Stimulated activated CD8-positive, alpha-beta memory T cell treated with anti-CD3 and anti-CD28 coated beads, Interleukin-7, amount 100 ng/mL, for 48 hours (primary cell): ENCODE measurements around the gene ATP11A.
"Not testable (repeated sequence)": the region's sequence is repeated elsewhere in the genome, so short reads cannot be mapped to it uniquely, and the experiment has no call there.

Source experiments
- DNase-seq, 2 donors: peaks; one replicate each; pipeline ENCODE4 v3.0.0-alpha.2; 2020; ENCODE audit warnings: low read depth in 1 of 2; ENCODE audit errors: extremely low read depth in 1 of 2

The ATP11A gene

DNA sequence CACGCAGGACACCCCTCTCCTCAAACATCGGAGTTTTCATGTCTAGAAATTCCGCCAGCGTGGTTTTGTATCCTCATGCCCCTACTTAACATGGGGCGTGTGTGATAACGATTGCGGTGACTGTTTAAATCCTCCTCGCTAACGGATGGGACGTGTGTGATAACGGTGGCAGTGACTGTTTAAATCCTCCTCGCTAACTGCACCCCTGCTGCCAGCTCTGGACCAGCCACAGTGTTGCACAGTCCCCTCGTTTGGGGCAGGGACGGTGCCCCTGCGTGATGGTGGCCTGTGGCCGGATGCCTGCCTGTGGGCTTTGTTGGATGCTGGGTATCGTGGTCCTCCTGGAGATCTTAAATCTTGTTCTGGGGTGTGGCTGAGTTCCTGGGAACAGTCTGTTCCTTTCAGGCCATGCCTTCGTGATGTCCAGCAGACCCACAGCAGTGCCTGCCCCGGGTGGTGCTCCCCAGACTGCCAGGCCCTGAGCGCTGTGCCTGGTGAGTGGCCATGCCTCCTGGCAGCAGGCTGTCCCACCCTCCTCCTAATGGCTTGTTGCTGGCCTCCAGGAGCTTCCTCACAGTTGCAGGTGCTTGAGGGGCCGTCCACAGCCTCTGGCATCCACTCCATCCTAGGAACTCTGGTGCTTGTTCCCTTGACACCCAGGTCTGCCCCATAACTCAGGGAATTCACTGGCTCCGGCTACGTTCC, 156.7 kb downstream of the ATP11A start:
- DNase-seq: no peak

DNA sequence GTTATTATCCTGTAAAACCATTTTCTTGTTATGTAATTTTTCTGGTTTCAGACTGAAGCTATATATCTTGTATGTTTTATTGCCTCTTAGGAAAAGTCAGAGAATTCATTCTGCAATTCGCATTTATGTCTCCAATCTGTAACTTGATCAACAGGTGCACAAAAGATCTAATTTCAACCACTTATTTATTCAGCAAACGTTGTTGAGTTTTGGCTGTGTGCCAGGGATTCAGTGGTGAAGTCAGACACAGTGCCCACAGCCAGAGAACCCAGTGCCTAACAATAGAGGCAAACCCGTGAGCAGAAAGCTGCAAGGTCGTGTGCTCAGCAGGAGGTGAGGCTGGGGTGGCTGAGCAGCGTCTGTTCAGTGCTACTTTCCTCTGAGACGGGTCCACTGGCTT, 159.7 kb downstream of the ATP11A start:
- no peak for DNase-seq

DNA sequence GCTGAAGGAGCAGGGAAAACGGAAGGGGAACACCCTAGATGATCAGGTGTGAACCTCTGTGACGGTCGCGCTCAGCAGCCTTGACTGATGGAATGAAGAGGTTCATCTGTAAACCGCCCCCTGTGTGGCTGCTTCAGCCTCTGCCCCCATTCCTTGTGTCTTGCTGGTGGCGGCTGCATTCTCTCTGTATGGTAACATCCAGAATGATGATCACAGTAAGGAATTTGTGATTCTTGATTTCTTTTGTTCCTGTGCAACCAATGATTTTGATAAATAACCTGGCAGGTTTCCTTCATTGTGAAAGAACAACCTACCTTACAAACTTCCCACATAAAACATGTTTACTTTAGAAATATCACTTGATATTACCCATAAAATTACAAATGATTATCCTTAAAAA, 160.4 kb downstream of the ATP11A start:
- DNase-seq: no peak

DNA sequence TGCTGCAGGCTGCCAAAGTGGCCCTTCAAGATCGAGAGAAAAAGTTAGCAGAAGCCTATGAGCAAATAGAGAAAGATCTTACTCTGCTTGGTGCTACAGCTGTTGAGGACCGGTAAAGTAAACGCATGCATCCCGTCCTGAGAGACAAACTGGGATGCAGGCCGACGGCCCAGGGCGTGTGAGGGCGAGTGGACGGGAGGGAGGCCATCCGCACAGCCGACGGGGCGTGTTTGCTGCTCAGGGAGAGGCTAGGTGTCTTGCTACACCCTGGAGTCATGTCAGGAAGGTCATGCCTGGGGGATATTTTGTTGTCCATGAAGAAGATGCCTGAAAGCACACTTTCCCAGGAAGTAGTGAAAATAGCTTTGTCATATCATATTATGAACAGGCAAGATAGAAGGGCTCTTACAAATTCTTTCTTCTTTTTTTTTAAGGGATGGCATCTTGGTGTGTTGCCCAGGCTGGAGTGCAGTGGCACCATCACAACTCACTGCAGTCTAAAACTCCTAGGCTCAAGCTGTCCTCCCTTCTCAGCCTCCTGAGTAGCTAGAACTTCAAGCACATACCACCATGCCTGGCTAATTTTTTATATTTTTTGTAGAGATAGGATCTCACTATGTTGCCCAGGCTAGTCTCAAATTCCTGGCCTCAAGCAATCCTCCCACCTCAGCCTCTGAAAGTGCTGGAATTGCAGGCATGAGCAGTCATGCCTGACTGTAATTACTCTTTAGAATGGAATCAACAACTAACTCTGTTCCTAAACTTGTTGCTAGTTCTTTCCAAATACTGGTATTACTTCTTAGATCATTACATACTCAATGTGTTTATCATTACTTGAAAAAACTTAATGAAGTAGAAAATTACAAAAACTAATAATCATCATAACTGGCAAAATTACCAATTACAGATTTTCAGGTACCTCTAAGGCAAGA, 161.5 kb downstream of the ATP11A start:
- DNase-seq: no peak

DNA sequence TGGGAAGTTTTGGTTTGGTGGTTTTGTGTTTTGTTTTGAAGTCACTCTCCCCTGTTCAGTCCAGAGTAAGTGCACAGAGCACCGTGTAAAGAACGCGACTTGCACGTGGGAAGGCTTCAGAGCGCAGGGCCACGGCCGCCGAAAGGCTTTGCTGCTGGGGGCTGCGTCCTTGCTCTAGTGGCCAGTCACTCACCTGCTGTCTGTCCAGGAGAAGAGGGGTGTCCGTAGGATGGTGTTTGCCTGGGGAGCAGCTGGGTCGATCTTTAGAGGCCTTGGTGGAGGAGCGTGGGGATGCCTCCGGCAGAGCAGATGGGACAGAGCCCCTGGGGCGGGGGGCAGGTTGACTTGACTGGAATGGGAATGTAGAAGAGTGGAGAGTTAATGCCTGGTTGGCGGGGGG, 162.6 kb downstream of the ATP11A start:
- DNase-seq: no peak

DNA sequence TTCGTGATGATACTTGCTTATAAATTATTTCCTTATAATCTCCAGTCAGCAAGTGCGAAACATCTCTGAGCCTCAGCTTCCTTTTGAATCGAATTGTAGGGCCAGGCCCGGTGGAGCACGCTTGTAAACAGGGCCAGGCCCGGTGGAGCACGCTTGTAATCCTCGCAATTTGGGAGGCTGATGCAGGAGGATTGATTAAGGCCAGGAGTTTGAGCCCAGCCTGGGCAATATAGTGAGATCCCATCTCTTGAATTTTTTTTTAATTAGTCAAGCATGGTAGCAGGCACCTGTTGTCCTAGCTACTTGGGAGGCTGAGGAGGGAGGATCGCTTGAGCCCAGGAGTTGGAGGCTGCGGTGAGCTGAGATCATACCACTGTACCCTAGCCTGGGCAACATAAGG, 163.0 kb downstream of the ATP11A start:
- no peak for DNase-seq

DNA sequence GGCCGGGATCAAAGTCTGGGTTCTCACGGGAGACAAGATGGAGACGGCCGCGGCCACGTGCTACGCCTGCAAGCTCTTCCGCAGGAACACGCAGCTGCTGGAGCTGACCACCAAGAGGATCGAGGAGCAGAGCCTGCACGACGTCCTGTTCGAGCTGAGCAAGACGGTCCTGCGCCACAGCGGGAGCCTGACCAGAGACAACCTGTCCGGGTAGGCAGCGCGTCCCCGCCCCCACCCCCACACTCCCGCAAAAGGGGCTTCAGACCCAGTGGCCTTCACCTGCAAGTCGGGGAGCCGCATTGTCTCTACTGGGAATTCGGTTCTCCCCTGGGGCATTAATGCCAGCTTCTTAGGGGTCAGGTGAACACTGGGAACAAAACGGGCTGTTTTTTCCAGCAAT, 164.5 kb downstream of the ATP11A start:
- no peak for DNase-seq

DNA sequence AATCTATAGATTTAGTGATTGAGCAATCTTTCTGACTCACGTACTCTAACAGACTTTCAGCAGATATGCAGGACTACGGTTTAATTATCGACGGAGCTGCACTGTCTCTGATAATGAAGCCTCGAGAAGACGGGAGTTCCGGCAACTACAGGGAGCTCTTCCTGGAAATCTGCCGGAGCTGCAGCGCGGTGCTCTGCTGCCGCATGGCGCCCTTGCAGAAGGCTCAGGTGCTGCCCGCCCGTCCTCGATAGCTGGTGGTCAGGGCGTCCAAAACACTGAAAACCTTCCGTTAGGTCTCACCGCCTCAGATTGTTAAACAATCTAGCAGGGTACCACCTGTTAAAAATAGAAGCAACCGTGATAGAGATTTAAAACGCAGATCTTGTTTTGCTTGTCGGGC, 166.0 kb downstream of the ATP11A start:
- no peak for DNase-seq

DNA sequence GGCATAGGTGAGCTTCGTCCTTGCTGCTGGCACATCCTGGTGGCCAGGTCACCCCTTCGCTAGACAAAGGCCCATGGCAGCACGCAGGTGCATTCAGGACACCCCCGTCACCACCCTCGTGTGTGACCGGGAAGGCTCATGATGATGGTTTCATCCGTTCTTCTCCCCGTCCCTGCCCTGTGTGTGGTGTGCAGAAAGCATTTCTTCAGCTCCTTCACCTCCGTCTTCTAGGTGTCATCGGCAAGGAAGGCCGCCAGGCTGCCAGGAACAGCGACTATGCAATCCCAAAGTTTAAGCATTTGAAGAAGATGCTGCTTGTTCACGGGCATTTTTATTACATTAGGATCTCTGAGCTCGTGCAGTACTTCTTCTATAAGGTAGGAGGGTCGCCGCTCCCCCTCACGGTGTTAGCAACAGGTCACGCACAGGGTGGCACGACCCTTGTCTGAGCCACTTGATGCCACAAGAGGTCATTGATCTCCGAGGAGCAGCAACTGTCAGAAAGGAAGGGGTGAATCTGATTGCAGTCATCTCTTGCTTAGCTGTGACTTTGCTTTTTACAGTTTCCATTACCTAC, 168.2 kb downstream of the ATP11A start:
- no peak for DNase-seq

DNA sequence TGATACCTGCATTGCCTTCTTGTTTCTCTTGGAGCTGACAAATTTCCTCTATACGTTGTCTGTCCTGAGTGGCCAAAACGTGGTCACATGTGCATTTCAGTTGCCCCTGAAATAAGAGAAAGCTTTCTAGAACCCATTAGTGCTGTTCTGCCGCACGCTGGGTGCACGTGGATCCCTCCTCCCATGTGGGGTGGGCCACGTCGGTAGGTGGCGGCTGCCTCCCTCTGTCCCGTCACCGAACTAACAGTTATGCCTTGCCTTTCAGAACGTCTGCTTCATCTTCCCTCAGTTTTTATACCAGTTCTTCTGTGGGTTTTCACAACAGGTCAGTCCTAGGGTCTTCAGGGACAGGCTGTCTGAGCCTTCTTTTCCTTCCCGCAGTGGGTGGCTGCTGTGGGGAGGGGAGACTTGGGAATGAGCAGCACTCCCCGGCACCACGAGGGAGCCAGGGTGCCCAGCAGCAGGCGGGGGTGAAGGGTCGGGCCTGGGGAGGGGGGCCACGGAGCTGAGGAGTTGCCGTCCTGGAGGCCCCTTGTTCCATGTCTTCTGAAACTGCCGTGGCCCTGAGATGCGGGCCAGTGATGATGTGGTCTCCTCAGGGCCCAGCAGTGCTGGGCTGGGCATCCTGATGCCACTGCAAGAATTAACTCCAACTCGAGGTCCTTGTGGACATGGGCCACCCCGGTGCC, 169.4 kb downstream of the ATP11A start:
- no peak for DNase-seq

DNA sequence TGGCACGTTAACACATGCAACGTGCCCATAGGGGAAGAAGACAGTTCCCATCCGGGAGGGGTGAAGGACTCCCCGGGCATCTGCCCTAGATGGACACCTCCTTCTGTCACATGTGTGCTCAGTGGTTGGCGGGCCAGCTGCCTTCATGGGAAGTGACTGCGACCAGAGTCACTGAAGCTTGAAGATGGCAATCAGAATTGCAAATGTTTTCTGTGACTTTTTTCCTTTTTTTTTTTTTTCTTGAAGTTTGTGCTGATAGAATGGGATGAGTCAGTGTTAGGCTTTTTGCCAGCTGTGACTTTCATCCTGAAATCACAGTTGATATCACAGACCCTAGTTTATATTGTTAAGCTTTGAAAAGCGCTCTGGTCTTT, 170.0 kb downstream of the ATP11A start:
- DNase-seq: no peak

DNA sequence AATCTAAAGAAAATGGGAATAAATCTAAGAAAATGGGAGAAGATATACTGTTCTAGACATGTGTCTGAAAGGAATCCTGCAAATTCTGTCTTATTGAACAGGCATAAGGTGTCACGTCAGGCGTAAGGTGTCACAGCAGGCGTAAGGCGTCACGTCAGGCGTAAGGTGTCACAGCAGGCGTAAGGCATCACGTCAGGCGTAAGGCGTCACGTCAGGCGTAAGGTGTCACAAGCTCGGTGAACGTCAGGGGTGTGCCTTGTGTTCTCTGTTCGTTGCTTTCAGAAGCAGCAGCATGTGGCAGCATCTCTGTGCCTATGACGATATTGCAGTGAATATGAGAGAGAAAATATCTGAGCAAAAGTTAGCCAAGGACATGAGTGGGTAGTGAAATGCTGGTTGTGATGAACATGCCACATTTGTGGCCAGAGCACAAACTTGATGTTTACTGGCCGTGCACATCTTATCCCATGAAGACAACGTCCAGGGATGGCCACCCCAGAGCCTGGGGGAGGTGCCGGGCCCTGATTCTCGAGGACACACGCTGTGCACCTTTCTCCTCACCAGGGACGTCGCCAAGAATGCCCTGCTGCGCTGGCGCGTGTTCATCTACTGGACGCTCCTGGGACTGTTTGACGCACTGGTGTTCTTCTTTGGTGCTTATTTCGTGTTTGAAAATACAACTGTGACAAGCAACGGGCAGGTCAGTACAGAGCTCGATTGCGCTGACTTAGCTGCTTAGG, 172.2 kb downstream of the ATP11A start:
- DNase-seq: no peak

DNA sequence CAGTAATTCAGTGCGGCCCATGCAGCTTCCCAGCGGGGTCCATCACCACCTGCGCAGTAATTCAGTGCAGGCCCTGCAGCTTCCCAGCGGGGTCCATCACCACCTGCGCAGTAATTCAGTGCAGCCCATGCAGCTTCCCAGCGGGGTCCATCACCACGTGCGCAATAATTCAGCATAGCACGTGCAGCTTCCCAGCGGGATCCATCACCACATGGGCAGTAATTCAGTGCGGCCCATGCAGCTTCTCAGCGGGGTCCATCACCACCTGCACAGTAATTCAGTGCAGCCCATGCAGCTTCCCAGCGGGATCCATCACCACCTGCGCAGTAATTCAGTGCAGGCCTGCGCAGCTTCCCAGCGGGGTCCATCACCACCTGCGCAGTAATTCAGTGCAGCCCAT, 173.5 kb downstream of the ATP11A start:
- not testable (repeated sequence) for DNase-seq

DNA sequence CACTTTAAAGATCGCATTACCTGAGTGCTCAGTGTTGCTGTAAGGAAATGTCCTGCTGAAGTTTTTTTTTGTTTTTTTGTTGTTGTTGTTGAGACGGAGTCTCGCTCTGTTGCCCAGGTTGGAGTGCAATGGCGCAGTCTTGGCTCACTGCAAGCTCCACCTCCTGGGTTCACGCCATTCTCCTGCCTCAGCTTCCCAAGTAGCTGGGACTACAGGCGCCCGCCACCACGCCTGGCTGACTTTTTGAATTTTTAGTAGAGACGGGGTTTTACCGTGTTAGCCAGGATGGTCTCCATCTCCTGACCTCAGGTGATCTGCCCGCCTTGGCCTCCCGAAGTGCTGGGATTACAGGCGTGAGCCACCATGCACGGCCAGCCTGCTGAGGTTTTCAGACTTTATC, 175.6 kb downstream of the ATP11A start:
- not testable (repeated sequence) for DNase-seq

DNA sequence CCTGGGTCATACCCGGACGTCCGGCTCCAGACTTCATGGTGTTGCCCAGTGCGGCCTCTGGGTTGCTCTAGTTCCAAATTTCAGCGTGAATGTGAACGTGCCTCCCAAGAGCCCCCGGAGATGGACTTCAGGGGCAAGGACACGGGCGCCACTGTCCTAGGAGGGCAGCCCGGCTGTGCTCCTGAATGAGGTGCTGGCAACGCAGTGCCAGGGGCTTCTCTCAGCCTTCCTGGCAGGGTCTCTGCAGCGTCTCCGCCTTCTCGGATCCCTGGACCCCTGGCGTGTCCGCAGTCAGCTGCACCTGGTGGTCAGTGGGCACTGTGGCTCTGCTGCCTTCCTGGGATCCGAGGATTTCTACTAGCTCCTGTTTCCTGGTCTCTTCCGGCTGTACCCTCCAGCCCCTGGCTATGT, 177.5 kb downstream of the ATP11A start:
- no peak for DNase-seq

DNA sequence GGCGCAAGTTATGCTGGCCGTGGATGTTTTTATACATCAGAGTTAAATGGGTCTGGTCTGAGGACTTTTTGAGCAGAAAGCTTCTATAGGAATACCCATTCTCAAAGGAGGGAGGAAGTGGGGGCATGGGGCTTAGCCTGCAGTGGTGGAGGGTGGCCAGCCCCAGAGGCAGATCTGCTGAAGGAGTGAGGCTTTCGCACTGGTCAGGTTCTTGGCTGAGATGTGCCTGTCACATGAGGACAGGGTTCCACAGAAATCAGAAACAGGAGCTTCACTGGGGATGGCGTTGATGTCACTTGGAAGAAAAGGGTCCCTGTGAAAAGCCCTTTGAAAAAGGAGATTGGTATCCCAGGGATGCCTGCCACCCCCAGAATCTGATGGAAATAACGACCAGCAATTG, 178.5 kb downstream of the ATP11A start:
- DNase-seq: no peak

DNA sequence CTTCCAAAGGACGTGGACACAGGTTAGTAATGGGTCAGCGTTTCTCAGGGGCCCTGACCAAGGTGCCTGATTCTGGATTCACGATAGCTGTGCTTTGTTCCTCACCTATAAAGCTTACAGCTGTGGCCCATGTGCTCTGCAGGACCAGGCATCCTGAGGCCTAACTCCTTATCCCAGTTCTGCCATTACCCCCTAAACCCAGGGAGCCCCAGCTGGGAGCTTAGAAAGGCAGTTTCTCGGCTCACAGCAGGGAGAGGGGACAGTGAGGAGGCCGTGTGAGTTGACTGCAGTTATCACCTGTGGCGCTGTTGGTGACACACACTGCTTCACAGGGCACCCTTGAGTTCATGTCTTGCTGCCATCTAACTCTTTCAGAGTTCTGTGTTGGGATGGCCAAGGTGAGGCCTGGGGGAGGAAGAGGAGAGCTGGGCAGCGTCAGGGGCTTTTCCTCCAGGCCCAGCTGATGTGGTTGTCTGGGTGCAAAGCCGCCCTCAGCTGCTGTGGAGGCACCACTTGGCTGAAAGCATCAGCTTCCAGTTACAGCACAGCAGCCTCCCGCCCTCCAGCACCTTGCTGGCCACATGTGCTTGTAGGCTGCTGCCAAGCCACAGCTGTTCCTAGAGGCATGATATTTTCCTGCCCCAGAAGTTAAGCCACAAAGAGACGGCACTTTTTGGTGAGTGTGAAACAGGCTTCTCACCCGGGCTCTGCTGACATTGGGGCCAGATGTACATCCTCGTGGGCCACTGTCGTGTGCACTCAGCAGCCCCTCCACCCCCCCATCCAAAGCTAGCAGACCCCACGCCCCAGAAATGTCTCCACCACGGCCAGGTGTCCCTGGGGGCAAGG, 179.6 kb downstream of the ATP11A start:
- no peak for DNase-seq

DNA sequence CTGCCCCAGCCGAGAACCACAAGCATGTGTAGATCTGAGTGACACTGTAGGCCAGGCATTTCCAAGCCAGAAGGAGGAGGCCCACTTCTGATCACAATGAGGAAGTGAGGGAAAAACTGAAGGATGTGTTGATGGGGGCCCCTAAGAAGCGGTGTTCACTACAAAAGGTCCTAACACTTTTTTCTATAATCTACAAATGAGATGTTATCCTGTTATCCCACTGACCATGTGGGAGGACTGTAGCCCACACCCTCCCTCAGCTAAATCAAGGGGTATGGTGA, 180.2 kb downstream of the ATP11A start:
- DNase-seq: no peak

DNA sequence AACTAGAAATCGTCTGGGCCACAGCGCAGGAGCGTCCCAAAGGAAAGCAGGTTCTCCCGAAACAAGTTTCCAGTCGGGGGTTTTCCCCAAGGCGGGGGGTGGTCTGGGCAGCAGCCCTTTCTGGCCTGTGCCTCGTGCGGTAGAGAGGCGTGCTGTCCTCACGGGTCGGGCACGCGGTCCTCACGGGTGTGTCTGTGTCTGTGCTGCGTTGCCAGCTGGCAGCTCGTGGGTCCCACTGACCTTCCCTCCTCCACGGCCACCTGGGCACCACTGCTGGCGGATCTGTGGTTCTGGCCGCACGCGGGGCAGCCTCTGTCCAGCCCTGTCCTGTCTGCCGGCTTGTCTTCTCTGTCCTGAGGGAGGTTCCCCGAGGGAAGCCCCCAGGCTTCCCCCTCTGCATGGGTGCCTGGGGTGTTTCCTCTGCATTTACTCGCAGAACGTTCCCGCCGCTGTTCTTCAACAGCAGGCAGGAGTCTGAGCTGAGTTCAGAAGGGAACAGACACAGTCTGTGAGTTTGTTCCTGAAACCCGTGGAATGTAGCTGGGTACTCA, 181.0 kb downstream of the ATP11A start:
- DNase-seq: no peak

DNA sequence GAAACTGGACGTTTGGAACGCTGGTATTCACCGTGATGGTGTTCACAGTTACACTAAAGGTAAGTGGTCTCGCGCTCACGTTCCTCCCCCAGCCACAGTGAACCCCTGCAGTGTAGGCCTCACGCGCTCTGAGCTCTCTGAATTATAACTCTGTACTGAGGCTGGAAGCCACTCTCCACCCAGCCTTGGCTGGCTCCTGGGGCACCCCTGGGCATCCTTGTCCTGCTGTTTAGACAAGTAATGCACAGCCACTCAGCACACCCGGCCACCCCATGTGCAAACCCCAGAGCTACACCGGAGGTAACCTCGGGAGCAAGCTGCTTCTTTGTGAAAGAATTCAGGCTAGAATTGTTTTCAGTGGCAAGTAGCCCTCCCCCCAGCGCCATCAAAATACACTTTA, 181.9 kb downstream of the ATP11A start:
- no peak for DNase-seq
